Thyroid gland (tissue), 4 donors: ENCODE results near the gene DCAF6. TPM values are rescaled to one million over a fixed set of nuclear protein-coding genes. Genes with fewer than 3 reads are reported as not detected.

Experiments used
- DNase-seq, 2 donors: peaks; one replicate each; pipeline ENCODE4 v3.0.0-alpha.2; 2019
- H3K27ac ChIP-seq, 3 donors: fragments of 200-600 bp; sonication (generic); 1 replicate in 2 of 3; 2 replicates in 1 of 3; pipeline ENCODE4 v1.5.1; 2016 to 2019; ENCODE audit warnings: mild to moderate bottlenecking in 1 of 3, moderate library complexity in 1 of 3
- H3K27me3 ChIP-seq: fragments of 200-600 bp; sonication (generic); one replicate; pipeline ENCODE4 v1.5.1; 2019
- H3K36me3 ChIP-seq, 2 donors: fragments of 200-600 bp; sonication (generic); one replicate each; pipeline ENCODE4 v1.5.1; 2016 to 2019
- H3K4me1 ChIP-seq, 2 donors: fragments of 200-600 bp; sonication (generic); one replicate each; pipeline ENCODE4 v1.5.1; 2017 to 2019
- H3K4me3 ChIP-seq, 3 donors: fragments of 200-600 bp; sonication (generic); replicated peaks in 1 of 3; 1 replicate in 2 of 3; 2 replicates in 1 of 3; pipeline ENCODE4 v1.5.1; 2016; ENCODE audit warnings: mild to moderate bottlenecking in 1 of 3
- H3K9me3 ChIP-seq: fragments of 200-600 bp; sonication (generic); one replicate; pipeline ENCODE4 v1.5.1; 2017
- POLR2A ChIP-seq, 2 donors: fragments of 450-650 bp; IDR thresholded peaks; one replicate each; pipeline ENCODE4 v1.6.1; 2017; ENCODE audit warnings: antibody characterized with exemption in 2 of 2, mild to moderate bottlenecking in 2 of 2, moderate library complexity in 1 of 2
- WGBS, 2 donors: methylation state at CpG; one replicate each; pipeline ENCODE4 v1.1.5; 2017; 5-methylcytosine and 5-hydroxymethylcytosine counted together
- intact Hi-C: fragments of 100-400 bp; cut with DNase I; formaldehyde crosslinking; loops from one replicate; pipeline ENCODE4 v1.15.1; 2023
- total RNA-seq, 4 donors: library from RNA; depleted of rRNA; stranded (reverse); fragments of >200 nt; gene quantifications; one replicate each; pipeline ENCODE4 v1.2.3, GENCODE V29; 2016
- TF ChIP-seq, protein P1 (sequence below), 6 experiments: fragments of 200-600 bp in 3 of 6; fragments of 450-650 bp in 3 of 6; sonication (generic) in 3 of 6; IDR thresholded peaks; one replicate each; pipeline ENCODE4 v1.5.1; 2016 to 2019; ENCODE audit warnings: antibody characterized with exemption in 6 of 6, mild to moderate bottlenecking in 2 of 6, inconsistent platforms in 1 of 6, moderate library complexity in 1 of 6

The DCAF6 gene
- total RNA-seq, 4 donors from 2014 or later = 73.7 to 88.7 (median 79.2) TPM

GRCh38 chr1:168106274-168106673 lies 169.8 kb downstream of the DCAF6 start:
- Histone ChIP-seq H3K27me3 (no peaks in the 10 kb centered on the region), H3K4me3 (no peak overlapping the region), H3K36me3 (no peaks in the 10 kb centered on the region), H3K9me3 (no peaks in the 10 kb centered on the region), H3K27ac (no peak overlapping the region), H3K4me1 (no peaks in the 10 kb centered on the region)
- TF ChIP-seq, protein P1, sequence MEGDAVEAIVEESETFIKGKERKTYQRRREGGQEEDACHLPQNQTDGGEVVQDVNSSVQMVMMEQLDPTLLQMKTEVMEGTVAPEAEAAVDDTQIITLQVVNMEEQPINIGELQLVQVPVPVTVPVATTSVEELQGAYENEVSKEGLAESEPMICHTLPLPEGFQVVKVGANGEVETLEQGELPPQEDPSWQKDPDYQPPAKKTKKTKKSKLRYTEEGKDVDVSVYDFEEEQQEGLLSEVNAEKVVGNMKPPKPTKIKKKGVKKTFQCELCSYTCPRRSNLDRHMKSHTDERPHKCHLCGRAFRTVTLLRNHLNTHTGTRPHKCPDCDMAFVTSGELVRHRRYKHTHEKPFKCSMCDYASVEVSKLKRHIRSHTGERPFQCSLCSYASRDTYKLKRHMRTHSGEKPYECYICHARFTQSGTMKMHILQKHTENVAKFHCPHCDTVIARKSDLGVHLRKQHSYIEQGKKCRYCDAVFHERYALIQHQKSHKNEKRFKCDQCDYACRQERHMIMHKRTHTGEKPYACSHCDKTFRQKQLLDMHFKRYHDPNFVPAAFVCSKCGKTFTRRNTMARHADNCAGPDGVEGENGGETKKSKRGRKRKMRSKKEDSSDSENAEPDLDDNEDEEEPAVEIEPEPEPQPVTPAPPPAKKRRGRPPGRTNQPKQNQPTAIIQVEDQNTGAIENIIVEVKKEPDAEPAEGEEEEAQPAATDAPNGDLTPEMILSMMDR (IDR thresholded peaks at IDR 0.05) = no peak
- no peak for TF ChIP-seq POLR2A (IDR thresholded peaks at IDR 0.05)
- intact Hi-C loops = no loop called here
- 62 to 83% methylated on average over 8 of the region's 8 CpGs for WGBS, 2 donors
- no peak for DNase-seq

GRCh38 chr1:168110896-168111545 lies 174.5 kb downstream of the DCAF6 start:
- intact Hi-C loops = no loop called here
- DNase-seq = no peak
- TF ChIP-seq, protein P1 (IDR thresholded peaks at IDR 0.05) = no peak
- no peak for TF ChIP-seq POLR2A (IDR thresholded peaks at IDR 0.05)
- no peaks in the 10 kb centered on the region for H3K9me3 ChIP-seq
- no peaks in the 10 kb centered on the region for H3K27me3 ChIP-seq
- no peaks in the 10 kb centered on the region for H3K36me3 ChIP-seq
- WGBS, 2 donors = 86 to 88% methylated on average over 7 of the region's 7 CpGs
- peaks cover 0 to 5% of the 10 kb centered on the region in 2 donors for H3K4me1 ChIP-seq
- no peak overlapping the region for H3K27ac ChIP-seq
- H3K4me3 ChIP-seq = no peak overlapping the region

DNA sequence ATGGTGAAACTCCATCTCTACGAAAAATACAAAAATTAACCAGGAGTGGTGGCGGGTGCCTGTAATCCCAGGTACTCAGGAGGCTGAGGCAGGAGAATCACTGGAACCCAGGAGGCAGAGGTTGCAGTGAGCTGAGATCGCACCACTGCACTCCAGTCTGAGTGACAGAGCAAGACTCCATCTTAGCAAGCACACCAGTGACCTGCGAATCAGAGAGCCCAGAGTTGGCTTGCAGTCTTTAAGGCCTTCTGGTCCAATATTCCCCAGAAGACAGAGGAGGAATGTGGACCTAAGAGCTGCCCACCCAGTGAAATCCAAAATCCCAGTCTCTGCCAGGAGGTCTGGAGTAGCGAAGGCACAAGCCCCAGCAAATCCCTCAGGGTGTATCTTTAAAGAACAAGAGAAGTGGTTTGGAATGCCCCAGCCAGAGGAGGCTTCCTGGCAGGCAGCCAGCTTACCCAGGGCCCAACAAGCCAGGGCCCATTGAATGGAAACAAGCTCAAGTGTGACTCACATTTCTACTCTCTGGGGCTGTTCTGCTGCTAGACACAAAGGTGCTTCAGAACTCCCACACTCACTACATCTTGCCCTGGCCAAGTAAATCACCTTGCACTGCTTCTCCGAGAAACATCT lies 176.3 kb downstream of the DCAF6 start:
- DNase-seq = peak; percentile 93 to 94
- H3K36me3 ChIP-seq = no peaks in the 10 kb centered on the region
- H3K4me1 ChIP-seq = peaks cover 0 to 5% of the 10 kb centered on the region in 2 donors
- TF ChIP-seq, protein P1 (IDR thresholded peaks at IDR 0.05) = no peak
- TF ChIP-seq POLR2A (IDR thresholded peaks at IDR 0.05) = no peak
- no peak overlapping the region for H3K4me3 ChIP-seq
- H3K9me3 ChIP-seq = no peaks in the 10 kb centered on the region
- no peaks in the 10 kb centered on the region for H3K27me3 ChIP-seq
- 77 to 81% methylated on average over 6 of the region's 6 CpGs for WGBS, 2 donors
- no peak overlapping the region for H3K27ac ChIP-seq
- intact Hi-C loops = no loop called here

GRCh38 chr1:168114845-168115244 lies 178.4 kb downstream of the DCAF6 start:
- no peak for TF ChIP-seq POLR2A (IDR thresholded peaks at IDR 0.05)
- TF ChIP-seq, protein P1 (IDR thresholded peaks at IDR 0.05) = no peak
- Histone ChIP-seq H3K36me3 (no peaks in the 10 kb centered on the region), H3K27me3 (no peaks in the 10 kb centered on the region), H3K4me3 (no peak overlapping the region), H3K4me1 (peaks cover 0 to 5% of the 10 kb centered on the region in 2 donors), H3K27ac (no peak overlapping the region), H3K9me3 (no peaks in the 10 kb centered on the region)
- intact Hi-C loops = no loop called here
- 84 to 87% methylated on average over 6 of the region's 6 CpGs for WGBS, 2 donors
- no peak for DNase-seq

GRCh38 chr1:168116327-168116799 lies 179.9 kb downstream of the DCAF6 start:
- Histone ChIP-seq H3K9me3 (no peaks in the 10 kb centered on the region), H3K36me3 (no peaks in the 10 kb centered on the region), H3K4me1 (peaks cover 5 to 7% of the 10 kb centered on the region in 2 donors), H3K4me3 (no peak overlapping the region), H3K27me3 (no peaks in the 10 kb centered on the region), H3K27ac (no peak overlapping the region)
- WGBS, 2 donors = 81 to 89% methylated on average over 4 to 6 of the region's 6 CpGs
- intact Hi-C loops = no loop called here
- DNase-seq = no peak
- TF ChIP-seq POLR2A (IDR thresholded peaks at IDR 0.05) = no peak
- TF ChIP-seq, protein P1 (IDR thresholded peaks at IDR 0.05) = no peak
